Vagina (tissue), 2 donors: ENCODE measurements around the gene CXCL12. TPM values are rescaled to one million over a fixed set of nuclear protein-coding genes. Genes with fewer than 3 reads are reported as not detected.

Source experiments
- DNase-seq, 2 donors: peaks; one replicate each; pipeline ENCODE4 v3.0.0-alpha.2; 2017; ENCODE audit errors: extremely low spot score in 2 of 2
- H3K27ac ChIP-seq: fragments of 200-600 bp; sonication (generic); one replicate; pipeline ENCODE4 v1.5.1; 2019
- H3K27me3 ChIP-seq: fragments of 200-600 bp; sonication (generic); one replicate; pipeline ENCODE4 v1.5.1; 2019
- H3K36me3 ChIP-seq, 2 donors: fragments of 200-600 bp; sonication (generic); one replicate each; pipeline ENCODE4 v1.5.1; 2017 to 2019
- H3K4me1 ChIP-seq: fragments of 200-600 bp; sonication (generic); one replicate; pipeline ENCODE4 v1.5.1; 2019
- H3K4me3 ChIP-seq, 2 donors: fragments of 200-600 bp; sonication (generic); 1 replicate in 1 of 2; 2 replicates in 1 of 2; pipeline ENCODE4 v1.5.1; 2016 to 2019
- H3K9me3 ChIP-seq: fragments of 200-600 bp; sonication (generic); one replicate; pipeline ENCODE4 v1.5.1; 2019
- CTCF ChIP-seq, 3 experiments: fragments of 450-650 bp in 2 of 3; fragments of 200-600 bp in 1 of 3; sonication (generic) in 1 of 3; IDR thresholded peaks; one replicate each; pipeline ENCODE4 v1.5.1; 2017 to 2019; ENCODE audit warnings: antibody characterized with exemption in 3 of 3, mild to moderate bottlenecking in 2 of 3, moderate library complexity in 2 of 3
- POLR2A ChIP-seq, 2 donors: fragments of 450-650 bp; IDR thresholded peaks; one replicate each; pipeline ENCODE4 v1.6.1; 2017; ENCODE audit warnings: antibody characterized with exemption in 2 of 2, mild to moderate bottlenecking in 2 of 2, moderate library complexity in 2 of 2
- POLR2AphosphoS5 ChIP-seq, 2 donors: sonication (generic); formaldehyde crosslinking; IDR thresholded peaks; one replicate each; pipeline ENCODE4 v1.9.0; 2017; ENCODE audit warnings: antibody characterized with exemption in 2 of 2, mild to moderate bottlenecking in 2 of 2, low read depth in 1 of 2; ENCODE audit not compliant: insufficient read depth in 1 of 2
- intact Hi-C: fragments of 100-400 bp; cut with DNase I; formaldehyde crosslinking; loops from one replicate; pipeline ENCODE4 v1.15.1; 2023
- total RNA-seq: library from RNA; depleted of rRNA; stranded (reverse); fragments of >200 nt; gene quantifications from one replicate; pipeline ENCODE4 v1.2.3, GENCODE V29; 2016

Gene CXCL12
- total RNA-seq, 1 donor from 2014 or later, result 112 TPM

GRCh38 chr10:44362866-44363711, 21.8 kb downstream of the CXCL12 start:
- Histone ChIP-seq H3K9me3 (no peaks in the 10 kb centered on the region), H3K4me3 (no peak overlapping the region), H3K4me1 (peaks cover 4% of the 10 kb centered on the region), H3K36me3 (no peaks in the 10 kb centered on the region), H3K27me3 (no peaks in the 10 kb centered on the region), H3K27ac (no peak overlapping the region)
- no peak for DNase-seq
- intact Hi-C loops, result no loop called here
- TF ChIP-seq CTCF (IDR thresholded peaks at IDR 0.05), result no peak
- TF ChIP-seq POLR2A (IDR thresholded peaks at IDR 0.05), result no peak
- TF ChIP-seq POLR2AphosphoS5 (IDR thresholded peaks at IDR 0.05; ENCODE audit: insufficient read depth in 1 of 2, low read depth in 1 of 2), result no peak

GRCh38 chr10:44361109-44361508, 23.8 kb downstream of the CXCL12 start:
- no peaks in the 10 kb centered on the region for H3K27me3 ChIP-seq
- DNase-seq, result no peak
- H3K9me3 ChIP-seq, result no peaks in the 10 kb centered on the region
- no peaks in the 10 kb centered on the region for H3K36me3 ChIP-seq
- peaks cover 4% of the 10 kb centered on the region for H3K4me1 ChIP-seq
- TF ChIP-seq POLR2AphosphoS5 (IDR thresholded peaks at IDR 0.05; ENCODE audit: insufficient read depth in 1 of 2, low read depth in 1 of 2), result no peak
- TF ChIP-seq CTCF (IDR thresholded peaks at IDR 0.05), result no peak
- no peak for TF ChIP-seq POLR2A (IDR thresholded peaks at IDR 0.05)
- H3K27ac ChIP-seq, result no peak overlapping the region
- intact Hi-C loops, result no loop called here
- no peak overlapping the region for H3K4me3 ChIP-seq

- no peak for DNase-seq
- TF ChIP-seq CTCF (IDR thresholded peaks at IDR 0.05), result no peak
- no peak for TF ChIP-seq POLR2AphosphoS5 (IDR thresholded peaks at IDR 0.05; ENCODE audit: insufficient read depth in 1 of 2, low read depth in 1 of 2)
- no peak for TF ChIP-seq POLR2A (IDR thresholded peaks at IDR 0.05)
- no peak overlapping the region for H3K27ac ChIP-seq
- H3K27me3 ChIP-seq, result no peaks in the 10 kb centered on the region
- no peaks in the 10 kb centered on the region for H3K9me3 ChIP-seq
- peaks cover 4% of the 10 kb centered on the region for H3K4me1 ChIP-seq
- no peaks in the 10 kb centered on the region for H3K36me3 ChIP-seq
- no peak overlapping the region for H3K4me3 ChIP-seq
- intact Hi-C loops, result no loop called here
These were observed 26.7 kb downstream of the CXCL12 start for GRCh38 chr10:44358080-44358771.

- intact Hi-C loops, result no loop called here
- no peak for DNase-seq
- Histone ChIP-seq H3K27me3 (no peaks in the 10 kb centered on the region), H3K4me1 (peaks cover 10% of the 10 kb centered on the region), H3K9me3 (no peaks in the 10 kb centered on the region), H3K36me3 (no peaks in the 10 kb centered on the region), H3K4me3 (no peak overlapping the region), H3K27ac (no peak overlapping the region)
- TF ChIP-seq POLR2AphosphoS5 (IDR thresholded peaks at IDR 0.05; ENCODE audit: insufficient read depth in 1 of 2, low read depth in 1 of 2) (no peak), CTCF (IDR thresholded peaks at IDR 0.05) (no peak)
These were observed 27.8 kb downstream of the CXCL12 start for GRCh38 chr10:44357023-44357540.
